GM12878 (cell line): ENCODE data around the gene DDX10. TPM values are rescaled to one million over a fixed set of nuclear protein-coding genes. Genes with fewer than 3 reads are reported as not detected.

Experiments used
- ATAC-seq: fragments of 200-7000 bp; cut with Tn5 transposase; 3 replicates; pipeline ENCODE4 v1.9.1; 2020; ENCODE audit warnings: mild to moderate bottlenecking, moderate library complexity
- BruUV-seq: library from RNA; stranded (reverse); fragments of 400-500 nt; replicated peaks from 2 replicates; lab custom pipeline; 2021; lab: Mats Ljungman, UMichigan
- CTCF ChIA-PET: fragments of 300-600 bp; sonication (Branson Sonifier 250); formaldehyde crosslinking; extraction: SDS; loops from one replicate; lab custom pipeline; 2021; ENCODE audit warnings: inconsistent platforms; lab: Yijun Ruan, JAX
- POLR2A ChIA-PET: fragments of 350-600 bp; formaldehyde crosslinking; extraction: SDS; loops from one replicate; lab custom pipeline; 2021; ENCODE audit warnings: inconsistent platforms; lab: Charles Lee
- RAD21 ChIA-PET: fragments of 300-600 bp; sonication (Branson Sonifier 250); formaldehyde crosslinking; loops from one replicate; lab custom pipeline; 2023; ENCODE audit warnings: antibody characterized with exemption; ENCODE audit not compliant: unreplicated experiment; lab: Charles Lee
- SMC1A ChIA-PET: fragments of 300-600 bp; sonication (Branson Sonifier 250); formaldehyde crosslinking; loops from one replicate; lab custom pipeline; 2023; ENCODE audit not compliant: unreplicated experiment, uncharacterized antibody; lab: Charles Lee
- DNase-seq: peaks from one replicate; pipeline ENCODE4 v3.0.0-alpha.2; 2011; ENCODE audit warnings: low read depth, low spot score
- FAIRE-seq: peaks from 3 replicates; lab custom pipeline; 2011; peaks lifted over from hg19 to GRCh38; lab: Jason Lieb, UNC
- H2AFZ ChIP-seq: 2 replicates; pipeline ENCODE4 v1.6.0; 2011; ENCODE audit warnings: low read depth, low read length, control low read depth; ENCODE audit not compliant: control insufficient read depth
- H3K27ac ChIP-seq: 2 replicates; pipeline ENCODE4 v1.5.1; 2011; ENCODE audit warnings: control low read depth; ENCODE audit not compliant: control insufficient read depth, insufficient read depth
- H3K27me3 ChIP-seq, 2 experiments: replicated peaks in 1 of 2; 2 replicates each; pipeline versions ENCODE4 v1.6.0 to v1.6.1; 2011; ENCODE audit warnings: low read length in 1 of 2; ENCODE audit not compliant: control insufficient read depth in 2 of 2, insufficient read depth in 2 of 2
- H3K36me3 ChIP-seq, 2 experiments: 2 replicates each; pipeline ENCODE4 v1.5.1; 2011; ENCODE audit warnings: low read length in 1 of 2; ENCODE audit not compliant: control insufficient read depth in 2 of 2, insufficient read depth in 2 of 2
- H3K4me1 ChIP-seq: 2 replicates; pipeline ENCODE4 v1.6.1; 2011; ENCODE audit warnings: mild to moderate bottlenecking, low read length, moderate library complexity, mixed read lengths; ENCODE audit not compliant: control insufficient read depth, insufficient read depth
- H3K4me2 ChIP-seq: 2 replicates; pipeline ENCODE4 v1.6.0; 2011; ENCODE audit warnings: control low read depth; ENCODE audit not compliant: control insufficient read depth, insufficient read depth
- H3K4me3 ChIP-seq: fragments of 200-600 bp; sonication (generic); 2 replicates; pipeline ENCODE4 v1.5.1; 2016
- H3K79me2 ChIP-seq: 2 replicates; pipeline ENCODE4 v1.6.0; 2011; ENCODE audit warnings: low read length; ENCODE audit not compliant: control insufficient read depth, insufficient read depth
- H3K9ac ChIP-seq: 2 replicates; pipeline ENCODE4 v1.8.0; 2011; ENCODE audit warnings: low read length, control low read depth, mixed read lengths; ENCODE audit not compliant: control insufficient read depth, insufficient read depth
- H3K9me3 ChIP-seq: replicated peaks from 3 replicates; pipeline ENCODE4 v1.5.1; 2011; ENCODE audit warnings: mild to moderate bottlenecking, low read length; ENCODE audit not compliant: control insufficient read depth, insufficient read depth
- H4K20me1 ChIP-seq: 2 replicates; pipeline ENCODE4 v1.6.0; 2011; ENCODE audit not compliant: control insufficient read depth, insufficient read depth
- ASH2L ChIP-seq: fragments of 300-600, 200-600 bp; sonication (generic); IDR thresholded peaks from 2 replicates; pipeline ENCODE4 v1.6.1; 2017; ENCODE audit warnings: low read depth, mild to moderate bottlenecking, borderline replicate concordance
- ATF7 ChIP-seq: fragments of 450-650 bp; IDR thresholded peaks from 2 replicates; pipeline ENCODE4 v1.6.1; 2016; ENCODE audit warnings: low read depth, mild to moderate bottlenecking
- HDGF ChIP-seq: fragments of 450-650 bp; IDR thresholded peaks from 2 replicates; pipeline ENCODE4 v1.6.1; 2016; ENCODE audit warnings: antibody characterized with exemption
- HSF1 ChIP-seq: fragments of 150-350 bp; IDR thresholded peaks from 2 replicates; pipeline ENCODE4 v1.6.1; 2014; ENCODE audit warnings: mild to moderate bottlenecking, low read depth, low read length
- JUNB ChIP-seq: IDR thresholded peaks from 2 replicates; pipeline ENCODE4 v1.6.1; 2016; ENCODE audit warnings: antibody characterized with exemption, mild to moderate bottlenecking
- LARP7 ChIP-seq: fragments of 450-650 bp; IDR thresholded peaks from 2 replicates; pipeline ENCODE4 v1.6.1; 2017; ENCODE audit warnings: mild to moderate bottlenecking
- MYB ChIP-seq: fragments of 150-350 bp; IDR thresholded peaks from 2 replicates; pipeline ENCODE4 v1.6.1; 2014; ENCODE audit warnings: mild to moderate bottlenecking, low read depth, low read length, borderline replicate concordance
- MYC ChIP-seq: IDR thresholded peaks from 2 replicates; pipeline ENCODE4 v1.6.1; 2011; ENCODE audit warnings: mild to moderate bottlenecking, low read length, moderate library complexity, inconsistent platforms; ENCODE audit not compliant: insufficient read depth, insufficient replicate concordance, insufficient read length, severe bottlenecking
- RUNX3 ChIP-seq: IDR thresholded peaks from 2 replicates; pipeline ENCODE4 v1.6.1; 2012; ENCODE audit warnings: low read length, inconsistent platforms
- SIX5 ChIP-seq: IDR thresholded peaks from 2 replicates; pipeline ENCODE4 v1.6.1; 2011; ENCODE audit warnings: mild to moderate bottlenecking, low read depth, low read length, moderate library complexity; ENCODE audit not compliant: severe bottlenecking
- SPI1 ChIP-seq: IDR thresholded peaks from 2 replicates; pipeline ENCODE4 v1.6.1; 2011; ENCODE audit warnings: low read depth, mild to moderate bottlenecking, low read length, moderate library complexity, borderline replicate concordance; ENCODE audit not compliant: insufficient read depth
- SREBF1 ChIP-seq: IDR thresholded peaks from 2 replicates; pipeline ENCODE4 v1.6.1; 2012; ENCODE audit warnings: mild to moderate bottlenecking, low read length
- TCF7 ChIP-seq: IDR thresholded peaks from 2 replicates; pipeline ENCODE4 v1.6.1; 2014; ENCODE audit warnings: antibody characterized with exemption, borderline replicate concordance
- WGBS: methylation state at CpG from one replicate; pipeline ENCODE4 v1.1.6; 2016; ENCODE audit warnings: low lambda C conversion rate; ENCODE audit not compliant: insufficient replicate concordance, insufficient coverage; ENCODE audit errors: missing lambda C conversion rate; 5-methylcytosine and 5-hydroxymethylcytosine counted together
- in situ Hi-C: fragments of 300-500 bp; cut with MboI; formaldehyde crosslinking; loops from 9 replicates; pipeline ENCODE4 v1.14.3; 2018; ENCODE audit warnings: mixed read lengths
- intact Hi-C: fragments of 100-400 bp; cut with micrococcal nuclease; formaldehyde crosslinking; loops from one replicate; pipeline ENCODE4 v1.14.2; 2022; ENCODE audit not compliant: unreplicated experiment
- polyA plus RNA-seq, 11 experiments: library from polyadenylated mRNA; depleted of rRNA in 4 of 11; unstranded in 6 of 11; stranded (reverse) in 5 of 11; fragments of >200 nt; fragmentation: Nextera tagmentation in 4 of 11; fragmentation: Illumina TruSeq in 1 of 11; extraction: Ambion mirVana in 4 of 11; extraction: Trizol in 1 of 11; gene quantifications; 1 replicate in 1 of 11; 2 replicates in 10 of 11; pipeline versions ENCODE4 v1.2.1 to v1.2.3, GENCODE V29; 2011 to 2016; ENCODE audit warnings: inconsistent platforms in 2 of 11, missing spikeins in 2 of 11, low read depth in 1 of 11
- total RNA-seq, 4 experiments: library from RNA; depleted of rRNA in 3 of 4; stranded (reverse); fragments of >200 nt in 3 of 4; fragmentation: Illumina TruSeq in 1 of 4; extraction: Trizol in 1 of 4; gene quantifications; 2 replicates each; pipeline versions ENCODE4 v1.2.1 to v1.2.3, GENCODE V29; 2013 to 2021

DDX10 gene
- total and polyA plus RNA-seq, 10 of the 15 experiments (the other 5 are each of a cell fraction or from before 2014, with no cell fraction given) = 20.9 to 51.5 (median 31.9) TPM

GRCh38 chr11:108780119-108780518 is 115.2 kb downstream of the DDX10 start (continued):
- TF ChIP-seq HSF1 (no peak), MYB (no peak), SPI1 (no peak), SREBF1 (no peak), RUNX3 (no peak)

- ChIA-PET CTCF (interaction anchor here (0.6 to 3.2 kb wide), 2 partner anchors 47 to 133 kb away, joined by 5 to 16 read pairs; no protein-coding TSS in a partner anchor), SMC1A (interaction anchor here (0.7 to 1.2 kb wide), 2 partner anchors 11 to 70 kb away, joined by 3 to 4 read pairs; no protein-coding TSS in a partner anchor), POLR2A (no interaction called here), RAD21 (no interaction called here)
- no peak for FAIRE-seq
- BruUV-seq = no TSS peak
- H3K27me3 ChIP-seq = no peaks in the 10 kb centered on the region
- no peak overlapping the region for H3K4me2 ChIP-seq
- DNase-seq = no peak
- H4K20me1 ChIP-seq = no peaks in the 10 kb centered on the region
- WGBS = 100% methylated on average over 2 of the region's 2 CpGs
- in situ Hi-C loops = loop anchor here (10.0 kb wide), 1 partner anchor 913 kb away; no protein-coding TSS in a partner anchor
- no peak overlapping the region for H3K9ac ChIP-seq
- no peaks in the 10 kb centered on the region; the same call in 2 of the 3 replicates for H3K9me3 ChIP-seq
- no peaks in the 10 kb centered on the region; the same call in 1 of the 2 replicates for H3K79me2 ChIP-seq
- H3K4me1 ChIP-seq = no peaks in the 10 kb centered on the region
- H3K27ac ChIP-seq = no peak overlapping the region
- H3K36me3 ChIP-seq = no peaks in the 10 kb centered on the region
- ATAC-seq = no peak
- H3K4me3 ChIP-seq = no peak overlapping the region
- TF ChIP-seq HDGF (no peak), HSF1 (no peak), JUNB (no peak), ATF7 (no peak), MYC (no peak), LARP7 (no peak), ASH2L (no peak), SIX5 (no peak), SPI1 (no peak), TCF7 (no peak)
- intact Hi-C loops = no loop called here
- H2AFZ ChIP-seq = no peak overlapping the region
Measured at GRCh38 chr11:108781946-108782345, 117.1 kb downstream of the DDX10 start.
